ENCODE data around the gene CAMTA1.

CAMTA1 gene

GRCh38 chr1:6961905-6962477 is 176.7 kb downstream of the CAMTA1 start:
- Histone ChIP-seq H3K9ac (ENCODE audit: low read depth, low read length) (no peak overlapping the region), H3K4me1 (ENCODE audit: control insufficient read depth, insufficient read depth, low read length) (peaks cover 24% of the 10 kb centered on the region; the same call in 1 of the 2 replicates), H3K4me3 (ENCODE audit: low read depth, low read length) (peak overlapping the region; percentile 71), H3K27me3 (ENCODE audit: control insufficient read depth, insufficient read depth, low read length) (no peaks in the 10 kb centered on the region), H3K9me3 (ENCODE audit: control insufficient read depth, insufficient read depth, low read length) (no peaks in the 10 kb centered on the region), H3K27ac (ENCODE audit: low read depth, low read length) (no peak overlapping the region), H3K36me3 (ENCODE audit: control insufficient read depth, insufficient read depth, low read length) (no peaks in the 10 kb centered on the region)

GRCh38 chr1:6962478-6962995 is 177.3 kb downstream of the CAMTA1 start:
- no peak overlapping the region for H3K4me3 ChIP-seq (ENCODE audit: low read depth, low read length)
- H3K27me3 ChIP-seq (ENCODE audit: control insufficient read depth, insufficient read depth, low read length) = no peaks in the 10 kb centered on the region
- H3K27ac ChIP-seq (ENCODE audit: low read depth, low read length) = no peak overlapping the region
- H3K4me1 ChIP-seq (ENCODE audit: control insufficient read depth, insufficient read depth, low read length) = peaks cover 22% of the 10 kb centered on the region; the same call in 1 of the 2 replicates
- no peaks in the 10 kb centered on the region for H3K36me3 ChIP-seq (ENCODE audit: control insufficient read depth, insufficient read depth, low read length)
- H3K9me3 ChIP-seq (ENCODE audit: control insufficient read depth, insufficient read depth, low read length) = no peaks in the 10 kb centered on the region
- no peak overlapping the region for H3K9ac ChIP-seq (ENCODE audit: low read depth, low read length)

- Histone ChIP-seq H3K4me1 (ENCODE audit: control insufficient read depth, insufficient read depth, low read length) (peaks cover 22% of the 10 kb centered on the region; the same call in 1 of the 2 replicates), H3K4me3 (ENCODE audit: low read depth, low read length) (peak overlapping the region; percentile 73)
Observed at GRCh38 chr1:6962996-6963911, 178.0 kb downstream of the CAMTA1 start.

GRCh38 chr1:6963912-6964307 is 178.7 kb downstream of the CAMTA1 start:
- Histone ChIP-seq H3K4me1 (ENCODE audit: control insufficient read depth, insufficient read depth, low read length) (peaks cover 22% of the 10 kb centered on the region; the same call in 1 of the 2 replicates), H3K9me3 (ENCODE audit: control insufficient read depth, insufficient read depth, low read length) (no peaks in the 10 kb centered on the region), H3K27ac (ENCODE audit: low read depth, low read length) (peak overlapping the region; percentile 85), H3K36me3 (ENCODE audit: control insufficient read depth, insufficient read depth, low read length) (no peaks in the 10 kb centered on the region), H3K9ac (ENCODE audit: low read depth, low read length) (peak overlapping the region; percentile 49; the same call in 1 of the 2 replicates), H3K27me3 (ENCODE audit: control insufficient read depth, insufficient read depth, low read length) (no peaks in the 10 kb centered on the region), H3K4me3 (ENCODE audit: low read depth, low read length) (peak overlapping the region; percentile 73)

More at GRCh38 chr1:6962996-6963911, 178.0 kb downstream of the CAMTA1 start:
- H3K27ac ChIP-seq (ENCODE audit: low read depth, low read length) = peak overlapping the region; percentile 85
- no peaks in the 10 kb centered on the region for H3K9me3 ChIP-seq (ENCODE audit: control insufficient read depth, insufficient read depth, low read length)
- H3K27me3 ChIP-seq (ENCODE audit: control insufficient read depth, insufficient read depth, low read length) = no peaks in the 10 kb centered on the region
- peak overlapping the region; percentile 49; the same call in 1 of the 2 replicates for H3K9ac ChIP-seq (ENCODE audit: low read depth, low read length)
- H3K36me3 ChIP-seq (ENCODE audit: control insufficient read depth, insufficient read depth, low read length) = no peaks in the 10 kb centered on the region

GRCh38 chr1:6965083-6965934 is 180.1 kb downstream of the CAMTA1 start:
- Histone ChIP-seq H3K27me3 (ENCODE audit: control insufficient read depth, insufficient read depth, low read length) (no peaks in the 10 kb centered on the region), H3K4me1 (ENCODE audit: control insufficient read depth, insufficient read depth, low read length) (peaks cover 22% of the 10 kb centered on the region; the same call in 1 of the 2 replicates), H3K9me3 (ENCODE audit: control insufficient read depth, insufficient read depth, low read length) (no peaks in the 10 kb centered on the region), H3K36me3 (ENCODE audit: control insufficient read depth, insufficient read depth, low read length) (no peaks in the 10 kb centered on the region), H3K27ac (ENCODE audit: low read depth, low read length) (no peak overlapping the region), H3K9ac (ENCODE audit: low read depth, low read length) (no peak overlapping the region), H3K4me3 (ENCODE audit: low read depth, low read length) (no peak overlapping the region)

- no peak overlapping the region for H3K4me3 ChIP-seq (ENCODE audit: low read depth, low read length)
- H3K9me3 ChIP-seq (ENCODE audit: control insufficient read depth, insufficient read depth, low read length) = no peaks in the 10 kb centered on the region
- H3K27me3 ChIP-seq (ENCODE audit: control insufficient read depth, insufficient read depth, low read length) = no peaks in the 10 kb centered on the region
- no peaks in the 10 kb centered on the region for H3K36me3 ChIP-seq (ENCODE audit: control insufficient read depth, insufficient read depth, low read length)
- no peak overlapping the region for H3K27ac ChIP-seq (ENCODE audit: low read depth, low read length)
- H3K4me1 ChIP-seq (ENCODE audit: control insufficient read depth, insufficient read depth, low read length) = peaks cover 22% of the 10 kb centered on the region; the same call in 1 of the 2 replicates
- H3K9ac ChIP-seq (ENCODE audit: low read depth, low read length) = no peak overlapping the region
Observed at GRCh38 chr1:6965935-6966241, 180.6 kb downstream of the CAMTA1 start.

- Histone ChIP-seq H3K27me3 (ENCODE audit: control insufficient read depth, insufficient read depth, low read length) (no peaks in the 10 kb centered on the region), H3K9ac (ENCODE audit: low read depth, low read length) (no peak overlapping the region), H3K36me3 (ENCODE audit: control insufficient read depth, insufficient read depth, low read length) (no peaks in the 10 kb centered on the region), H3K9me3 (ENCODE audit: control insufficient read depth, insufficient read depth, low read length) (no peaks in the 10 kb centered on the region), H3K4me3 (ENCODE audit: low read depth, low read length) (no peak overlapping the region), H3K4me1 (ENCODE audit: control insufficient read depth, insufficient read depth, low read length) (peaks cover 20% of the 10 kb centered on the region; the same call in 1 of the 2 replicates), H3K27ac (ENCODE audit: low read depth, low read length) (no peak overlapping the region)
Observed at GRCh38 chr1:6966326-6966725, 181.1 kb downstream of the CAMTA1 start.

GRCh38 chr1:6967431-6968111 is 182.3 kb downstream of the CAMTA1 start:
- no peak overlapping the region for H3K4me3 ChIP-seq (ENCODE audit: low read depth, low read length)
- no peaks in the 10 kb centered on the region for H3K27me3 ChIP-seq (ENCODE audit: control insufficient read depth, insufficient read depth, low read length)
- no peak overlapping the region for H3K27ac ChIP-seq (ENCODE audit: low read depth, low read length)
- H3K9ac ChIP-seq (ENCODE audit: low read depth, low read length) = no peak overlapping the region
- H3K4me1 ChIP-seq (ENCODE audit: control insufficient read depth, insufficient read depth, low read length) = peaks cover 16% of the 10 kb centered on the region; the same call in 1 of the 2 replicates
- no peaks in the 10 kb centered on the region for H3K36me3 ChIP-seq (ENCODE audit: control insufficient read depth, insufficient read depth, low read length)
- H3K9me3 ChIP-seq (ENCODE audit: control insufficient read depth, insufficient read depth, low read length) = no peaks in the 10 kb centered on the region

- no peaks in the 10 kb centered on the region for H3K27me3 ChIP-seq (ENCODE audit: control insufficient read depth, insufficient read depth, low read length)
- no peaks in the 10 kb centered on the region for H3K36me3 ChIP-seq (ENCODE audit: control insufficient read depth, insufficient read depth, low read length)
- no peak overlapping the region for H3K27ac ChIP-seq (ENCODE audit: low read depth, low read length)
- no peak overlapping the region for H3K4me3 ChIP-seq (ENCODE audit: low read depth, low read length)
- no peak overlapping the region for H3K9ac ChIP-seq (ENCODE audit: low read depth, low read length)
- H3K9me3 ChIP-seq (ENCODE audit: control insufficient read depth, insufficient read depth, low read length) = no peaks in the 10 kb centered on the region
- H3K4me1 ChIP-seq (ENCODE audit: control insufficient read depth, insufficient read depth, low read length) = peaks cover 11% of the 10 kb centered on the region; the same call in 1 of the 2 replicates
Observed at GRCh38 chr1:6969106-6969505, 183.9 kb downstream of the CAMTA1 start.

- Histone ChIP-seq H3K4me1 (ENCODE audit: control insufficient read depth, insufficient read depth, low read length) (peaks cover 8% of the 10 kb centered on the region; the same call in 1 of the 2 replicates), H3K27me3 (ENCODE audit: control insufficient read depth, insufficient read depth, low read length) (no peaks in the 10 kb centered on the region), H3K9ac (ENCODE audit: low read depth, low read length) (no peak overlapping the region), H3K27ac (ENCODE audit: low read depth, low read length) (no peak overlapping the region), H3K9me3 (ENCODE audit: control insufficient read depth, insufficient read depth, low read length) (no peaks in the 10 kb centered on the region), H3K4me3 (ENCODE audit: low read depth, low read length) (no peak overlapping the region), H3K36me3 (ENCODE audit: control insufficient read depth, insufficient read depth, low read length) (no peaks in the 10 kb centered on the region)
Observed at GRCh38 chr1:6969762-6970161, 184.5 kb downstream of the CAMTA1 start.

Data from HUES48 (cell line).